CD8-positive, alpha-beta memory T cell (primary cell): ENCODE data around the gene ZSCAN1. TPM values are rescaled to one million over a fixed set of nuclear protein-coding genes. Genes with fewer than 3 reads are reported as not detected.

Experiments
- CTCF ChIA-PET: fragments of 350-600 bp; sonication (Branson Sonifier 250); formaldehyde crosslinking; loops from one replicate; lab custom pipeline; 2021; ENCODE audit warnings: antibody characterized with exemption; lab: Charles Lee
- POLR2A ChIA-PET: fragments of 350-600 bp; sonication (Branson Sonifier 250); formaldehyde crosslinking; loops from one replicate; lab custom pipeline; 2021; ENCODE audit warnings: antibody characterized with exemption; lab: Charles Lee
- DNase-seq, 5 donors: peaks; one replicate each; pipeline versions ENCODE4 v3.0.0 to v3.0.0-alpha.2; 2020 to 2022; ENCODE audit warnings: mixed read lengths in 1 of 5
- H3K27ac ChIP-seq: one replicate; pipeline ENCODE4 v1.7.0; 2013; ENCODE audit warnings: low read depth, mild to moderate bottlenecking, low read length, moderate library complexity
- H3K27me3 ChIP-seq: 2 replicates; pipeline ENCODE4 v1.7.0; 2013; ENCODE audit warnings: low read length, mild to moderate bottlenecking; ENCODE audit not compliant: insufficient read depth, poor library complexity, severe bottlenecking
- H3K36me3 ChIP-seq: 2 replicates; pipeline ENCODE4 v1.7.0; 2013; ENCODE audit warnings: mild to moderate bottlenecking, low read length, moderate library complexity; ENCODE audit not compliant: insufficient read depth
- H3K4me1 ChIP-seq: 2 replicates; pipeline ENCODE4 v1.7.0; 2013; ENCODE audit warnings: mild to moderate bottlenecking, low read length, moderate library complexity; ENCODE audit not compliant: insufficient read depth
- H3K4me3 ChIP-seq: 2 replicates; pipeline ENCODE4 v1.7.0; 2013; ENCODE audit warnings: mild to moderate bottlenecking, low read length
- H3K9me3 ChIP-seq: 2 replicates; pipeline ENCODE4 v1.7.0; 2013; ENCODE audit warnings: mild to moderate bottlenecking, low read length
- H3K27ac Mint-ChIP-seq, 8 donors: one replicate each; pipeline ENCODE4 v1.8.0; 2020 to 2021; ENCODE audit warnings: mixed read lengths in 8 of 8, mild to moderate bottlenecking in 6 of 8, inconsistent platforms in 3 of 8, moderate library complexity in 3 of 8
- H3K27me3 Mint-ChIP-seq, 2 donors: one replicate each; pipeline ENCODE4 v1.8.0; 2020 to 2021; ENCODE audit warnings: mixed read lengths in 2 of 2, mild to moderate bottlenecking in 1 of 2, moderate library complexity in 1 of 2
- H3K36me3 Mint-ChIP-seq, 3 donors: one replicate each; pipeline ENCODE4 v1.8.0; 2020 to 2021; ENCODE audit warnings: mixed read lengths in 3 of 3, inconsistent platforms in 1 of 3, mild to moderate bottlenecking in 1 of 3
- H3K4me1 Mint-ChIP-seq, 3 donors: one replicate each; pipeline ENCODE4 v1.8.0; 2020 to 2021; ENCODE audit warnings: mixed read lengths in 3 of 3, inconsistent platforms in 1 of 3, mild to moderate bottlenecking in 1 of 3
- H3K4me3 Mint-ChIP-seq, 7 donors: one replicate each; pipeline ENCODE4 v1.8.0; 2020 to 2021; ENCODE audit warnings: mixed read lengths in 7 of 7, mild to moderate bottlenecking in 6 of 7, moderate library complexity in 4 of 7, inconsistent platforms in 2 of 7
- H3K9me3 Mint-ChIP-seq, 5 donors: one replicate each; pipeline ENCODE4 v1.8.0; 2020 to 2022; ENCODE audit warnings: mixed read lengths in 5 of 5, mild to moderate bottlenecking in 3 of 5, moderate library complexity in 2 of 5, inconsistent platforms in 1 of 5
- polyA plus RNA-seq: library from polyadenylated mRNA; unstranded; fragments of 300-500 nt; fragmentation: Illumina TruSeq; gene quantifications from one replicate; pipeline ENCODE4 v1.2.3, GENCODE V29; 2021
- total RNA-seq, 2 experiments: library from RNA; stranded (reverse); gene quantifications; one replicate each; pipeline ENCODE4 v1.2.3, GENCODE V29; 2021

Gene ZSCAN1
- total and polyA plus RNA-seq, 3 experiments from 2014 or later: not detected

- Histone ChIP-seq H3K36me3 (no peaks in the 10 kb centered on the region), H3K27ac (no peak overlapping the region), H3K4me1 (no peaks in the 10 kb centered on the region), H3K27me3 (no peaks in the 10 kb centered on the region), H3K9me3 (peaks cover 13% of the 10 kb centered on the region), H3K4me3 (peak overlapping the region; percentile 15)
- ChIA-PET POLR2A (no interaction called here), CTCF (no interaction called here)
- Mint-ChIP-seq H3K27me3 (peaks cover 19 to 24% of the 10 kb centered on the region in 2 donors), H3K4me3 (peak overlapping the region in 2 of 7 donors; percentile 28 to 83), H3K4me1 (peaks cover 0 to 4% (median 3%) of the 10 kb centered on the region in 3 donors), H3K27ac (no peak overlapping the region), H3K9me3 (peaks cover 20 to 77% (median 57%) of the 10 kb centered on the region in 5 donors), H3K36me3 (peaks cover under 1 to 27% (median 21%) of the 10 kb centered on the region in 3 donors)
- DNase-seq: no peak
These were observed 25.9 kb downstream of the ZSCAN1 start for GRCh38 chr19:58059671-58060078.

DNA sequence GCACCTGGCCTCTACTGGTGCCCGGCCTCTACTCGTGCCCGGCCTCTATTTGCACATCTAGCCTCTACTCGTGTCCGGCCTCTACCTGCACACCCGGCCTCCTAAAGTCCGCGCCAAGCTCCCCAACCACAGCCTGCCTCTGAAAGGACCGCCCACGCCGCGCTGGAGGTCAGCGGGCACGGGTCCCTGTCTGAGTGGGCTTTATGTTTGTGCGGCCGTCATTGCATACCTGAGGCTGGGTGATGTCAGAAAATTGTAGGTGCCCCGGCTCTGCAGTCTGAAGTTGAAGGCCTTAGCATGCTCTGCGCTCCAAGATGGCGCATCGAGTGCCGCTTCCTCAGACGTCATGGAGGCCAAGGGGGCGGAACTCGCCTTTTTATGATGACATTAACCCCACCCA is 26.4 kb downstream of the ZSCAN1 start:
- Histone ChIP-seq H3K9me3 (peaks cover 16% of the 10 kb centered on the region), H3K4me3 (no peak overlapping the region), H3K36me3 (no peaks in the 10 kb centered on the region), H3K27me3 (no peaks in the 10 kb centered on the region), H3K27ac (no peak overlapping the region), H3K4me1 (no peaks in the 10 kb centered on the region)
- Mint-ChIP-seq H3K9me3 (peaks cover 19 to 77% (median 60%) of the 10 kb centered on the region in 5 donors), H3K4me1 (peaks cover 0 to 4% (median 3%) of the 10 kb centered on the region in 3 donors), H3K4me3 (peak overlapping the region in 2 of 7 donors; percentile 28 to 57), H3K36me3 (peaks cover 0 to 24% (median 23%) of the 10 kb centered on the region in 3 donors), H3K27me3 (peaks cover 18 to 20% of the 10 kb centered on the region in 2 donors), H3K27ac (no peak overlapping the region)
- ChIA-PET CTCF (no interaction called here), POLR2A (no interaction called here)
- no peak for DNase-seq

DNA sequence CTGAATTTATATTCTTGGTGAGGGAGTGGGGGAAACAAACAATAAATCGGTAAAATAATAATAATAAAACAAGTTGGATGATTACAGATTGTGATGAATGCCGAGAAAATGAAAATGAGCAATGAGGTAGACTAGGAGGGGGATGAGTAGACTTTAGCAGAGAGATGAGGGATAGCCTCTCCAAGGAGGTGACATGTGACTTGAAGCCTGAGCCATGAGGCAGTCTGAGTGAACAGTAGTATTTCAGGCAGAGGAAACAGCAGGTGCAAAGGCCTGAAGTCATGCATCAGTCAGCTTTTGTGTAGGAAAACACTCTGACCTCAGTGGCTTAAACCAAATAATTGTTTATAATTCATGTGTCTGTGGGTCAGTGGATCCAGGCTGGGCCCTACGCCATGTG is 29.9 kb downstream of the ZSCAN1 start:
- Mint-ChIP-seq H3K4me3 (no peak overlapping the region), H3K36me3 (peaks cover 0 to 33% (median 19%) of the 10 kb centered on the region in 3 donors), H3K4me1 (peaks cover 0 to 3% (median 3%) of the 10 kb centered on the region in 3 donors), H3K27me3 (peaks cover 3 to 5% of the 10 kb centered on the region in 2 donors), H3K27ac (no peak overlapping the region), H3K9me3 (peaks cover 32 to 81% (median 71%) of the 10 kb centered on the region in 5 donors)
- H3K36me3 ChIP-seq: no peaks in the 10 kb centered on the region
- H3K4me3 ChIP-seq: no peak overlapping the region
- no peak overlapping the region for H3K27ac ChIP-seq
- H3K27me3 ChIP-seq: no peaks in the 10 kb centered on the region
- ChIA-PET CTCF (no interaction called here), POLR2A (no interaction called here)
- H3K9me3 ChIP-seq: peaks cover 39% of the 10 kb centered on the region
- no peak for DNase-seq
- H3K4me1 ChIP-seq: no peaks in the 10 kb centered on the region

GRCh38 chr19:58067240-58067912 is 33.6 kb downstream of the ZSCAN1 start:
- Histone ChIP-seq H3K27ac (no peak overlapping the region), H3K9me3 (peaks cover 35% of the 10 kb centered on the region), H3K4me3 (no peak overlapping the region), H3K36me3 (no peaks in the 10 kb centered on the region), H3K4me1 (no peaks in the 10 kb centered on the region), H3K27me3 (no peaks in the 10 kb centered on the region)
- Mint-ChIP-seq H3K9me3 (peaks cover 36 to 87% (median 71%) of the 10 kb centered on the region in 5 donors), H3K4me1 (no peaks in the 10 kb centered on the region), H3K27ac (no peak overlapping the region), H3K36me3 (peaks cover 3 to 38% (median 20%) of the 10 kb centered on the region in 3 donors), H3K4me3 (no peak overlapping the region), H3K27me3 (no peaks in the 10 kb centered on the region)
- CTCF ChIA-PET: no interaction called here
- DNase-seq: no peak
- POLR2A ChIA-PET: no interaction called here

GRCh38 chr19:58079792-58080191 is 46.0 kb downstream of the ZSCAN1 start:
- Histone ChIP-seq H3K9me3 (peaks cover 20% of the 10 kb centered on the region), H3K36me3 (no peaks in the 10 kb centered on the region), H3K27ac (no peak overlapping the region), H3K4me3 (no peak overlapping the region), H3K27me3 (no peaks in the 10 kb centered on the region), H3K4me1 (no peaks in the 10 kb centered on the region)
- Mint-ChIP-seq H3K36me3 (peaks cover 0 to 24% (median 18%) of the 10 kb centered on the region in 3 donors), H3K9me3 (peaks cover 26 to 79% (median 63%) of the 10 kb centered on the region in 5 donors), H3K4me3 (no peak overlapping the region), H3K4me1 (no peaks in the 10 kb centered on the region), H3K27ac (peak overlapping the region in 1 of 8 donors; percentile 55), H3K27me3 (no peaks in the 10 kb centered on the region)
- ChIA-PET POLR2A (no interaction called here), CTCF (no interaction called here)
- no peak for DNase-seq

DNA sequence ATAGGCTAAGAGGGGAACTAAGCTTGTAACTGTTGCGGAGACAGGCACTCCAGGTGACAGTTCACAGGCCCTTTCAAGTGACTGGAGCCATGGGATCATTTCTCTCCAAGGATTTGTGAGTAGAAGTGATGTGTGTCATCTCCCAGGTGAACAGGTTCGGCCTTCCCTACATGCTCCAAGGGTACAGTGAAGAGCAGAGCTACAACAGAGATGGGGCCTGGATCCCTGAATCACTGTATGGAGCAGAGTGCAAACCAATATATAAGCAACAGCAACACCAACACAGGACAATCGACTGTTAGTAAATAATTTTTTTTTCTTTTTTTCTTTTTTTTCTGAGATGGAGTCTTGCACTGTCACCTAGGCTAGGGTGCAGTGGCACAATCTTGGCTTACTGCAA is 49.2 kb downstream of the ZSCAN1 start:
- DNase-seq: no peak
- ChIA-PET CTCF (no interaction called here), POLR2A (no interaction called here)
- Histone ChIP-seq H3K4me1 (no peaks in the 10 kb centered on the region), H3K27me3 (no peaks in the 10 kb centered on the region), H3K27ac (no peak overlapping the region), H3K4me3 (no peak overlapping the region), H3K9me3 (peaks cover 20% of the 10 kb centered on the region), H3K36me3 (no peaks in the 10 kb centered on the region)
- peaks cover 0 to 28% (median 27%) of the 10 kb centered on the region in 3 donors for H3K36me3 Mint-ChIP-seq
- peaks cover 17 to 59% (median 47%) of the 10 kb centered on the region in 5 donors for H3K9me3 Mint-ChIP-seq
- no peaks in the 10 kb centered on the region for H3K4me1 Mint-ChIP-seq
- H3K27ac Mint-ChIP-seq: no peak overlapping the region
- no peaks in the 10 kb centered on the region for H3K27me3 Mint-ChIP-seq
- no peak overlapping the region for H3K4me3 Mint-ChIP-seq

DNA sequence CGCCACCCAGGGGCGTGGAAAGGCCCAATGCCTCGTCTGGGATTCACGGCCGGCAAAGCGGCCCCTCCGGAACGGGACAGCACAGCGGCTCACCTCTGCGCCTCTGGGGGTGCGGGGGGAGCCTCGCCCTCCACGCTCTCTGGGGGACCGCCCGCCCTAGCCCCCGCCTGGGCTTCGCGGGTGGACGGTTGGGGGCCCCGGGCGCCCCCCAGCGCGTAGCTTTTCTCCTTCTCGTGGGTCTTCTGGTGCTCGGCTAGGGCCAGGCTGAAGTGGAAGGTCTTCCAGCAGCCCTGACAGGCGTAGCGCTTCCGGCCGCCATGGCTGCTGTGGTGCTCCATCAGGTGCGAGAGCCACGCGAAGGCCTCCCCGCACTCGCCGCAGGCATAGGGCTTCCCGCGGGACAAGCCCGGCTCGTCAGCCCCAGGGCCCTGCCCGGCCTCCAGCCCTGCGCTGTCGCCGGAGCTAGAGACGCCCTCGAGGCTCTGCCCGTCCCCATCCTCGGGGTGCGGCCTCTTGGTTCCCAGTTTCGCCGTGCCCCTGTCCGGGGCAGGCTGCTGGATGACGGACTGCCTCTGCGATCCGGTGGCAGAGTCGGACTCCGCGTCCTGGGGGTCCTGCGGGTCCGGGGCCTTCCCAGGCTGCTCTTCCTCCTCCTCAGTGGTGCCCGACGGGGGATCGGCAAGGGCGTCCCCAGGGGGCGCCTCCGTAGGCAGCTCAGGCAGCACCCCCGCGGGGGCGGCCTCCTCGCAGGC is 50.9 kb downstream of the ZSCAN1 start:
- Mint-ChIP-seq H3K4me1 (no peaks in the 10 kb centered on the region), H3K27me3 (no peaks in the 10 kb centered on the region), H3K27ac (no peak overlapping the region), H3K36me3 (peaks cover 0 to 28% (median 28%) of the 10 kb centered on the region in 3 donors), H3K9me3 (peaks cover 17 to 51% (median 45%) of the 10 kb centered on the region in 5 donors), H3K4me3 (no peak overlapping the region)
- ChIA-PET POLR2A (no interaction called here), CTCF (no interaction called here)
- H3K4me1 ChIP-seq: no peaks in the 10 kb centered on the region
- DNase-seq: no peak
- no peaks in the 10 kb centered on the region for H3K27me3 ChIP-seq
- no peaks in the 10 kb centered on the region for H3K36me3 ChIP-seq
- H3K27ac ChIP-seq: no peak overlapping the region
- H3K9me3 ChIP-seq: peaks cover 20% of the 10 kb centered on the region
- no peak overlapping the region for H3K4me3 ChIP-seq

GRCh38 chr19:58085348-58085875 is 51.6 kb downstream of the ZSCAN1 start:
- Histone ChIP-seq H3K9me3 (peaks cover 22% of the 10 kb centered on the region), H3K27me3 (no peaks in the 10 kb centered on the region), H3K36me3 (no peaks in the 10 kb centered on the region), H3K4me1 (no peaks in the 10 kb centered on the region), H3K4me3 (no peak overlapping the region), H3K27ac (no peak overlapping the region)
- no peak overlapping the region for H3K4me3 Mint-ChIP-seq
- POLR2A ChIA-PET: no interaction called here
- H3K27ac Mint-ChIP-seq: peak overlapping the region in 1 of 8 donors; percentile 50
- peaks cover 10 to 44% (median 41%) of the 10 kb centered on the region in 5 donors for H3K9me3 Mint-ChIP-seq
- H3K4me1 Mint-ChIP-seq: no peaks in the 10 kb centered on the region
- CTCF ChIA-PET: no interaction called here
- DNase-seq: no peak
- H3K36me3 Mint-ChIP-seq: peaks cover 0 to 28% (median 28%) of the 10 kb centered on the region in 3 donors
- H3K27me3 Mint-ChIP-seq: no peaks in the 10 kb centered on the region
